GM06990 (cell line): ENCODE data around the gene OR8S1.
"Not testable (repeated sequence)": the region's sequence is repeated elsewhere in the genome, so short reads cannot be mapped to it uniquely, and the experiment has no call there.

Source experiments
- DNase-seq: peaks from one replicate; pipeline ENCODE4 v3.0.0-alpha.2; 2011; ENCODE audit not compliant: insufficient read length; ENCODE audit errors: extremely low read depth
- H3K27me3 ChIP-seq: replicated peaks from 2 replicates; pipeline ENCODE4 v1.6.0; 2011; ENCODE audit warnings: low read length; ENCODE audit not compliant: control insufficient read depth, insufficient read depth
- H3K36me3 ChIP-seq: 2 replicates; pipeline ENCODE4 v1.5.1; 2011; ENCODE audit warnings: low read length; ENCODE audit not compliant: control insufficient read depth, insufficient read depth
- H3K4me3 ChIP-seq: replicated peaks from 2 replicates; pipeline ENCODE4 v1.5.1; 2011; ENCODE audit warnings: low read depth, mild to moderate bottlenecking, control low read depth, low read length
- CTCF ChIP-seq: IDR thresholded peaks from 2 replicates; pipeline ENCODE4 v1.5.1; 2011; ENCODE audit warnings: low read length, control low read depth, mild to moderate bottlenecking, inconsistent platforms; ENCODE audit not compliant: insufficient read depth, poor library complexity, severe bottlenecking

The OR8S1 gene

GRCh38 chr12:48525332-48525731 is at the start of gene OR8S1:
Gene OR8S1 (plus strand): TSS chr12:48525632. CDS start chr12:48525632, 0 bp downstream.
- Histone ChIP-seq H3K27me3 (no peaks in the 10 kb centered on the region), H3K36me3 (no peaks in the 10 kb centered on the region), H3K4me3 (no peak within 1 kb of the TSS)
- no peak for TF ChIP-seq CTCF
- DNase-seq: no peak

GRCh38 chr12:48482198-48482597 is 43.2 kb upstream of the OR8S1 start, which contains the start of gene C12orf54:
Gene C12orf54 (plus strand): TSS chr12:48482498. CDS start chr12:48483297, 799 bp downstream.
- Histone ChIP-seq H3K36me3 (no peaks in the 10 kb centered on the region), H3K27me3 (no peaks in the 10 kb centered on the region), H3K4me3 (no peak within 1 kb of the TSS)
- DNase-seq: no peak
- TF ChIP-seq CTCF: no peak

GRCh38 chr12:48482930-48483329 is 42.5 kb upstream of the OR8S1 start:
- no peak overlapping the region for H3K4me3 ChIP-seq
- no peak for DNase-seq
- H3K27me3 ChIP-seq: no peaks in the 10 kb centered on the region

GRCh38 chr12:48486261-48486660 is 39.2 kb upstream of the OR8S1 start:
- H3K36me3 ChIP-seq: no peaks in the 10 kb centered on the region
- DNase-seq: no peak
- no peak for TF ChIP-seq CTCF
- no peaks in the 10 kb centered on the region for H3K27me3 ChIP-seq
- H3K4me3 ChIP-seq: no peak overlapping the region

More at GRCh38 chr12:48482930-48483329, 42.5 kb upstream of the OR8S1 start:
- H3K36me3 ChIP-seq: no peaks in the 10 kb centered on the region
- TF ChIP-seq CTCF: no peak

- TF ChIP-seq CTCF: no peak
- Histone ChIP-seq H3K36me3 (no peaks in the 10 kb centered on the region), H3K27me3 (no peaks in the 10 kb centered on the region), H3K4me3 (no peak overlapping the region)
- DNase-seq: no peak
These were observed 38.8 kb upstream of the OR8S1 start for GRCh38 chr12:48486679-48487078.

- no peak overlapping the region for H3K4me3 ChIP-seq
- H3K27me3 ChIP-seq: no peaks in the 10 kb centered on the region
- no peaks in the 10 kb centered on the region for H3K36me3 ChIP-seq
- no peak for TF ChIP-seq CTCF
- DNase-seq: peak; percentile 32
These were observed 36.4 kb upstream of the OR8S1 start for GRCh38 chr12:48489012-48489411.

- H3K4me3 ChIP-seq, DNase-seq, H3K27me3 ChIP-seq, H3K36me3 ChIP-seq: not testable (repeated sequence)
These were observed 36.0 kb upstream of the OR8S1 start for GRCh38 chr12:48489456-48489855.

- H3K4me3 ChIP-seq, DNase-seq, H3K27me3 ChIP-seq, H3K36me3 ChIP-seq: not testable (repeated sequence)
These were observed 25.2 kb upstream of the OR8S1 start for GRCh38 chr12:48500281-48500680.
